Fibroblast of mammary gland (primary cell): ENCODE measurements around the gene BICD2.
"Not testable (repeated sequence)": the region's sequence is repeated elsewhere in the genome, so short reads cannot be mapped to it uniquely, and the experiment has no call there.

Source experiments
- DNase-seq: peaks from one replicate; pipeline ENCODE4 v3.0.0-alpha.2; 2010; ENCODE audit warnings: low read depth
- H3K4me3 ChIP-seq: 2 replicates; pipeline ENCODE4 v1.5.1; 2011; ENCODE audit warnings: low read depth, mild to moderate bottlenecking, low read length, moderate library complexity; ENCODE audit not compliant: control insufficient read depth
- CTCF ChIP-seq: conservative IDR thresholded peaks from 2 replicates; pipeline ENCODE4 v1.5.1; 2011; ENCODE audit warnings: low read depth, low read length, inconsistent platforms; ENCODE audit not compliant: control insufficient read depth, insufficient read depth

BICD2 gene

GRCh38 chr9:92764381-92764987 is at the start of gene BICD2:
TSS of gene BICD2 (minus strand) at chr9:92764833. CDS start at chr9:92764744, 89 bp downstream.
- DNase-seq: no peak
- H3K4me3 ChIP-seq: peak within 1 kb of the TSS; percentile 90
- TF ChIP-seq CTCF: no peak

DNA sequence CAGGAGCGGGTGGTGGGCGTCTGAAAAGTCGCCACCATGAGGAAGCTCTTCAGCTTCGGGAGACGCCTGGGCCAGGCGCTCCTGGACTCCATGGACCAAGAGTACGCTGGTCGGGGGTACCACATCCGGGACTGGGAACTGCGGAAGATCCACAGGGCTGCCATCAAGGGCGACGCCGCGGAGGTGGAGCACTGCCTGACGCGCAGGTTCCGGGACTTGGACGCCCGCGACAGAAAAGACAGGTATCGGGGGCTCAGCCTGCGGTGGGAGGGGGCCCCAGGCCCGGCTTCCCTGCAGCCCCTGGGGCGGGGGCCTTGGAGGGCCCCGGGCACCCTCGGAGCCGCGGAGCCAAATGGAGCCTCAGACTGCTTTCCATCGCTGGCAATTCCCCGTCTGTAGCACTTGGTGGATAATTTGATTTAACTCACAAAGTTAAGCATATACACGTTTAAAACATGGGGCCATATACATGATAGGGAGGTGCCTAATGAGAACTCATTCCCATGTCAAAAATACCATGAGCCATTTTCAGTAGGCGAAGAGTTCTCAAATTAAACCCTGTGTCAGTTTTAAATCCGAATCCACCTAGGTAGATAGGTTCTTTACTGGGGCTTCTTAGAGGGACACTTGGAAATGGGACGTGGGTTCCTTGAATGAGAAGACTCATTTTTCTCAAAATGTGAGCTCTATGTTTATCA is 45.1 kb upstream of the BICD2 start:
- not testable (repeated sequence) for H3K4me3 ChIP-seq

DNA sequence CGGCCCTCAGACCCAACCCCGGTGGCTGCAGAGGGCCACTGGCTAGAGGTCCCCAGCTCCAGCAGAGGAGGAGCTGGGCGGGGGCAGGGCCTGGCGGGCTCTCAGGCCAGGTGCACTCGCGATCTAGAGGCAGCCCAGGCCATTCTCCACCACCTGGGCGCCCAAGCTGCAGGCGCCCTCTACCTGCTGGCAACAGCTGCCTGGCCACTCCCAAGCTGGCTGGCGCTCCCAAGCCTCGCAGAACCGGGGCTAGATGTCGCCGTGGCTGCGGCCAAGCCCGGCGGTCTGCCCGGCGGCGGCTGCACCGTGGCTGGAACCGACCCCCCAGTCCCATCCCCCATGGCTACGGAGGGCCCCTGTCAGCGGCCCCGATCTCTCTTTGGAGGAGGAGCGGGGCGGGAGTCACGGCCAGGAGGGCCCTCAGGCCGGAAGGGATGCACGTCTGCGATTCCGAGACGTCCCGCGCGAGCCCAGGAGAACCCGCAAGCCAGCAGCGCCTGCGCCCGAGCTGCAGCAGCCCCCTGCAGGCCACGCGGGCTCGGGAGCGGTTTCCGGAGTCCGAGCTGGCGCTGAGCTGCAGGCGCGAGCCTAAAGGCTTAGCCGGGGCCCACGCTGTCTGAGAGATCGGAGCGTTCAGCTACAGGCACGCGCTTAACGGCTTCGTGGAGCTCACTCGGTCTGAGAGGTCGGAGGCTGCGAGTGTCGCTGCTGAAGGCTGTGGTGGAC is 44.3 kb upstream of the BICD2 start:
- TF ChIP-seq CTCF: peak; percentile 27
- DNase-seq: peak; percentile 67
- no peak overlapping the region for H3K4me3 ChIP-seq

More for the DNA sequence above, 45.1 kb upstream of the BICD2 start:
- DNase-seq: not testable (repeated sequence)

GRCh38 chr9:92807757-92808725 is 43.4 kb upstream of the BICD2 start:
- TF ChIP-seq CTCF: no peak
- no peak for DNase-seq
- no peak overlapping the region for H3K4me3 ChIP-seq

DNA sequence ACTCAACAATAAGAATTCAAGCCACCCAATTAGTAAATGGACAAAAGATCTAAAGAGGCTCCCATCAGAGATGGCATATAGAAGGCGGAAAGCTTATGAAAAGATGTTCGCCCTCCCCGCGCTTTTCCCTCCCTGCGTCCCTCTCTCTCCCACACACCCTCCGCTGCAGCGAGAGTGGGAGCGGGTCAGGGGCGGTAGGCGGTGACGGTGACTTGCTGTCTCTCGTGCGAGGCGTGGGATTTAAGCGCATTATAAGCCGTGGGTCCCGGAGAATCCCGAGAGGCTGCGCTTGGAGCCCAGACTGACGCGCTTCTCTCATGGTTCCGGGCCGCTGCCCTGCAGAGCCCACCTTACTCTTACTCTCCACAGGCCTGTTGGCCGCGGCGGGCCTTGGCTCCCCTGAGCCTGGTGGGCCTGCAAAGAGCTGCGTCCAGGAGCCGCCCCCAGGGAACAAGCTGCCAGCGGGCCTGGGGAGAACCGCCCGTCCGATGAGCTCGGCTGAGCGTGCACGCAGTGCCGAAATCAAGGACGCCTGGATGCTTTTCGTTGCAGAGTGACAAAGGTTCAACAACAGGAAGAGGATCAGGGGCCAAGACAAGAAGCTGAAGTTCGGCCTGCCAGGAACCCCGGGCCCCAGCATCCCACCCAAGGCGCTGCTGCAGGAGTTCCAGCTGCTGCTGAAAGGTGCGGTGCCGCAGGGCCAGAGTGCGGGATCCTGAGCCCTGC is 42.6 kb upstream of the BICD2 start:
- TF ChIP-seq CTCF: no peak
- DNase-seq: no peak
- no peak overlapping the region for H3K4me3 ChIP-seq

GRCh38 chr9:92804727-92805126 is 40.1 kb upstream of the BICD2 start:
- H3K4me3 ChIP-seq: no peak overlapping the region
- no peak for DNase-seq
- no peak for TF ChIP-seq CTCF
